Stimulated activated naive CD4-positive, alpha-beta T cell (primary cell): ENCODE measurements around the gene WLS.
"Not testable (repeated sequence)": the region's sequence is repeated elsewhere in the genome, so short reads cannot be mapped to it uniquely, and the experiment has no call there.

Source experiments
- DNase-seq, 6 experiments: peaks; one replicate each; lab custom pipeline; 2025; lab: John Stamatoyannopoulos, UW

WLS gene

GRCh38 chr1:68164918-68165317 is 67.4 kb downstream of the WLS start:
- no peak for DNase-seq

GRCh38 chr1:68163220-68163619 is 69.1 kb downstream of the WLS start:
- DNase-seq, result no peak

GRCh38 chr1:68162761-68163160 is 69.6 kb downstream of the WLS start:
- no peak for DNase-seq

- DNase-seq, result not testable (repeated sequence)
Observed at GRCh38 chr1:68161672-68162071, 70.7 kb downstream of the WLS start.

- DNase-seq, result not testable (repeated sequence)
Observed at GRCh38 chr1:68160935-68161334, 71.4 kb downstream of the WLS start.

- no peak for DNase-seq
Observed at GRCh38 chr1:68160021-68160420, 72.3 kb downstream of the WLS start.

GRCh38 chr1:68158837-68159236 is 73.5 kb downstream of the WLS start:
- DNase-seq, result no peak

- DNase-seq, result no peak
Observed at GRCh38 chr1:68157416-68157815, 74.9 kb downstream of the WLS start.

- DNase-seq, result no peak
Observed at GRCh38 chr1:68151690-68152089, 80.6 kb downstream of the WLS start.

- DNase-seq, result no peak
Observed at GRCh38 chr1:68149907-68150306, 82.4 kb downstream of the WLS start.

GRCh38 chr1:68149110-68149798 is 83.1 kb downstream of the WLS start:
- no peak for DNase-seq

GRCh38 chr1:68148631-68149030 is 83.7 kb downstream of the WLS start:
- DNase-seq, result no peak

GRCh38 chr1:68147534-68148171 is 84.7 kb downstream of the WLS start:
- no peak for DNase-seq

GRCh38 chr1:68145418-68146126 is 86.8 kb downstream of the WLS start:
- DNase-seq, result no peak

- no peak for DNase-seq
Observed at GRCh38 chr1:68144856-68145255, 87.5 kb downstream of the WLS start.

GRCh38 chr1:68143633-68144032 is 88.7 kb downstream of the WLS start:
- no peak for DNase-seq

- DNase-seq, result no peak
Observed at GRCh38 chr1:68142461-68142860, 89.9 kb downstream of the WLS start.

GRCh38 chr1:68142036-68142435 is 90.3 kb downstream of the WLS start:
- DNase-seq, result no peak

- no peak for DNase-seq
Observed at GRCh38 chr1:68141071-68142021, 91.0 kb downstream of the WLS start.

- no peak for DNase-seq
Observed at GRCh38 chr1:68140536-68140935, 91.8 kb downstream of the WLS start.

GRCh38 chr1:68136187-68136586 is 96.1 kb downstream of the WLS start:
- DNase-seq, result no peak
